HCT116 (cell line): ENCODE data around the gene GLI3. TPM values are rescaled to one million over a fixed set of nuclear protein-coding genes. Genes with fewer than 3 reads are reported as not detected.

Source experiments
- ATAC-seq: fragments of 200-7000 bp; cut with Tn5 transposase; 2 replicates; pipeline ENCODE4 v1.9.1; 2020; ENCODE audit warnings: mild to moderate bottlenecking, moderate library complexity
- BruUV-seq: library from RNA; stranded (reverse); fragments of 400-500 nt; replicated peaks from 2 replicates; lab custom pipeline; 2021; lab: Mats Ljungman, UMichigan
- CTCF ChIA-PET: fragments of 300-600 bp; sonication (Branson Sonifier 250); formaldehyde crosslinking; loops from one replicate; lab custom pipeline; 2021; ENCODE audit warnings: antibody characterized with exemption; lab: Charles Lee
- POLR2A ChIA-PET: fragments of 300-600, 350-600 bp; sonication (Branson Sonifier 250); formaldehyde crosslinking; loops from one replicate; lab custom pipeline; 2021; ENCODE audit warnings: antibody characterized with exemption; lab: Charles Lee
- RAD21 ChIA-PET, 2 experiments: fragments of 300-600 bp; sonication (Branson Sonifier 250); formaldehyde crosslinking; loops; one replicate each; lab custom pipeline; 2023; ENCODE audit warnings: low total read pairs in 2 of 2; ENCODE audit not compliant: uncharacterized antibody in 2 of 2, unreplicated experiment in 2 of 2, low non-redundant PET in 1 of 2; lab: Charles Lee
- DNase-seq: peaks from one replicate; pipeline ENCODE4 v3.0.0-alpha.2; 2010; ENCODE audit warnings: low read depth, low spot score
- H2AFZ ChIP-seq: fragments of 200-600 bp; shearing (Covaris generic), sonication (generic); 2 replicates; pipeline ENCODE4 v1.6.1; 2017; ENCODE audit warnings: low read depth, mixed run types, mixed read lengths, antibody characterized with exemption, low read length; ENCODE audit not compliant: poor library complexity, severe bottlenecking
- H3K27ac ChIP-seq: 2 replicates; pipeline ENCODE4 v1.5.1; 2012; ENCODE audit warnings: low read depth, low read length
- H3K27me3 ChIP-seq: fragments of 200-600 bp; sonication (generic); 2 replicates; pipeline ENCODE4 v1.6.1; 2016; ENCODE audit warnings: mixed run types, low read length, mixed read lengths; ENCODE audit not compliant: insufficient read depth
- H3K36me3 ChIP-seq, 2 experiments: fragments of 200-500 bp in 1 of 2; fragments of 200-600 bp in 1 of 2; sonication (Bioruptor generic) in 1 of 2; sonication (generic) in 1 of 2; 2 replicates each; pipeline versions ENCODE4 v1.5.1 to v1.6.1; 2014 to 2016; ENCODE audit warnings: low read length in 2 of 2, inconsistent platforms in 1 of 2, mixed read lengths in 1 of 2, mixed run types in 1 of 2; ENCODE audit not compliant: insufficient read depth in 2 of 2, control insufficient read depth in 1 of 2
- H3K4me1 ChIP-seq, 2 experiments: fragments of 200-600 bp in 1 of 2; sonication (generic) in 1 of 2; 2 replicates each; pipeline versions ENCODE4 v1.5.1 to v1.6.1; 2012 to 2017; ENCODE audit warnings: low read length in 2 of 2, inconsistent platforms in 1 of 2, mild to moderate bottlenecking in 1 of 2, mixed read lengths in 1 of 2, mixed run types in 1 of 2, moderate library complexity in 1 of 2; ENCODE audit not compliant: insufficient read depth in 2 of 2, control insufficient read depth in 1 of 2
- H3K4me2 ChIP-seq: fragments of 200-600 bp; sonication (generic); 2 replicates; pipeline ENCODE4 v1.6.1; 2017; ENCODE audit warnings: mixed run types, low read length, mixed read lengths
- H3K4me3 ChIP-seq, 2 experiments: fragments of 200-600 bp in 1 of 2; sonication (generic) in 1 of 2; replicated peaks in 1 of 2; 2 replicates each; pipeline ENCODE4 v1.5.1; 2011 to 2016; ENCODE audit warnings: low read length in 2 of 2, control low read depth in 1 of 2, low read depth in 1 of 2, mild to moderate bottlenecking in 1 of 2, mixed read lengths in 1 of 2, mixed run types in 1 of 2
- H3K79me2 ChIP-seq: fragments of 200-600 bp; sonication (generic); 2 replicates; pipeline ENCODE4 v1.6.1; 2017; ENCODE audit warnings: mild to moderate bottlenecking, mixed run types, low read length, moderate library complexity, mixed read lengths; ENCODE audit not compliant: insufficient read depth
- H3K9ac ChIP-seq: fragments of 200-600 bp; sonication (generic); 2 replicates; pipeline ENCODE4 v1.6.1; 2016; ENCODE audit warnings: low read length, mixed read lengths
- H3K9me2 ChIP-seq: fragments of 200-600 bp; sonication (generic), shearing (Covaris generic); 2 replicates; pipeline ENCODE4 v1.6.1; 2017; ENCODE audit warnings: mixed run types, mild to moderate bottlenecking, moderate library complexity; ENCODE audit not compliant: insufficient read depth
- H3K9me3 ChIP-seq, 2 experiments: fragments of 200-500 bp in 1 of 2; fragments of 200-600 bp in 1 of 2; sonication (Bioruptor generic) in 1 of 2; sonication (generic) in 1 of 2; 2 replicates each; pipeline ENCODE4 v1.6.1; 2014 to 2017; ENCODE audit warnings: low read length in 2 of 2, mixed read lengths in 2 of 2, inconsistent platforms in 1 of 2, low read depth in 1 of 2, mild to moderate bottlenecking in 1 of 2, mixed run types in 1 of 2, moderate library complexity in 1 of 2; ENCODE audit not compliant: control insufficient read depth in 1 of 2, insufficient read depth in 1 of 2
- H4K20me1 ChIP-seq: fragments of 200-600 bp; sonication (generic), shearing (Covaris generic); 2 replicates; pipeline ENCODE4 v1.6.1; 2017; ENCODE audit warnings: mixed run types, mild to moderate bottlenecking, moderate library complexity; ENCODE audit not compliant: insufficient read depth
- CEBPB ChIP-seq: IDR thresholded peaks from 2 replicates; pipeline ENCODE4 v1.6.1; 2012; ENCODE audit warnings: low read depth
- CTCF ChIP-seq, 3 experiments: fragments of 200-600 bp in 1 of 3; sonication (generic) in 1 of 3; IDR thresholded peaks in 2 of 3; conservative IDR thresholded peaks in 1 of 3; 2 replicates each; pipeline ENCODE4 v1.5.1; 2012 to 2017; ENCODE audit warnings: low read depth in 2 of 3, low read length in 2 of 3, antibody characterized with exemption in 1 of 3, borderline replicate concordance in 1 of 3, control low read depth in 1 of 3, mild to moderate bottlenecking in 1 of 3, mixed read lengths in 1 of 3, mixed run types in 1 of 3, moderate library complexity in 1 of 3; ENCODE audit not compliant: insufficient read depth in 1 of 3
- ELF1 ChIP-seq: IDR thresholded peaks from 2 replicates; pipeline ENCODE4 v1.6.1; 2012; ENCODE audit warnings: low read depth, borderline replicate concordance
- EZH2phosphoT487 ChIP-seq: fragments of 200-600 bp; IDR thresholded peaks from 2 replicates; pipeline ENCODE4 v1.6.1; 2018; ENCODE audit warnings: antibody characterized with exemption, borderline replicate concordance
- FOSL1 ChIP-seq: IDR thresholded peaks from 2 replicates; pipeline ENCODE4 v1.6.1; 2012; ENCODE audit warnings: low read depth
- JUND ChIP-seq: IDR thresholded peaks from 2 replicates; pipeline ENCODE4 v1.6.1; 2012
- POLR2A ChIP-seq: IDR thresholded peaks from 2 replicates; pipeline ENCODE4 v1.7.0; 2011; ENCODE audit warnings: borderline replicate concordance; ENCODE audit not compliant: insufficient read depth, insufficient read length; ENCODE audit errors: extremely low read depth
- POLR2AphosphoS5 ChIP-seq: IDR thresholded peaks from 2 replicates; pipeline ENCODE4 v1.6.1; 2011; ENCODE audit warnings: mild to moderate bottlenecking, low read depth, low read length, moderate library complexity
- RAD21 ChIP-seq: IDR thresholded peaks from 2 replicates; pipeline ENCODE4 v1.6.1; 2012; ENCODE audit warnings: low read depth, mild to moderate bottlenecking
- SIN3A ChIP-seq: IDR thresholded peaks from 2 replicates; pipeline ENCODE4 v1.6.1; 2012; ENCODE audit warnings: low read depth
- TCF7L2 ChIP-seq: IDR thresholded peaks from 2 replicates; pipeline ENCODE4 v1.7.0; 2011; ENCODE audit warnings: borderline replicate concordance, inconsistent platforms; ENCODE audit not compliant: insufficient read depth, insufficient read length; ENCODE audit errors: extremely low read depth
- ZBTB33 ChIP-seq: IDR thresholded peaks from 2 replicates; pipeline ENCODE4 v1.6.1; 2011; ENCODE audit warnings: mild to moderate bottlenecking, low read length, moderate library complexity; ENCODE audit not compliant: insufficient replicate concordance; ENCODE audit errors: extremely low read depth
- ZFX ChIP-seq: fragments of 450-650 bp; IDR thresholded peaks from 2 replicates; pipeline ENCODE4 v1.6.1; 2017
- intact Hi-C: fragments of 100-400 bp; cut with micrococcal nuclease; formaldehyde crosslinking; loops from 2 replicates; pipeline ENCODE4 v1.10.0; 2022
- total RNA-seq: library from RNA; stranded (reverse); gene quantifications from one replicate; pipeline ENCODE4 v1.2.1, GENCODE V29; 2021; ENCODE audit not compliant: unreplicated experiment
- TF ChIP-seq, protein P1 (sequence below): IDR thresholded peaks from 2 replicates; pipeline ENCODE4 v1.6.1; 2012

GLI3 gene
- total RNA-seq, 1 experiment from 2014 or later, result 0.07 TPM

DNA sequence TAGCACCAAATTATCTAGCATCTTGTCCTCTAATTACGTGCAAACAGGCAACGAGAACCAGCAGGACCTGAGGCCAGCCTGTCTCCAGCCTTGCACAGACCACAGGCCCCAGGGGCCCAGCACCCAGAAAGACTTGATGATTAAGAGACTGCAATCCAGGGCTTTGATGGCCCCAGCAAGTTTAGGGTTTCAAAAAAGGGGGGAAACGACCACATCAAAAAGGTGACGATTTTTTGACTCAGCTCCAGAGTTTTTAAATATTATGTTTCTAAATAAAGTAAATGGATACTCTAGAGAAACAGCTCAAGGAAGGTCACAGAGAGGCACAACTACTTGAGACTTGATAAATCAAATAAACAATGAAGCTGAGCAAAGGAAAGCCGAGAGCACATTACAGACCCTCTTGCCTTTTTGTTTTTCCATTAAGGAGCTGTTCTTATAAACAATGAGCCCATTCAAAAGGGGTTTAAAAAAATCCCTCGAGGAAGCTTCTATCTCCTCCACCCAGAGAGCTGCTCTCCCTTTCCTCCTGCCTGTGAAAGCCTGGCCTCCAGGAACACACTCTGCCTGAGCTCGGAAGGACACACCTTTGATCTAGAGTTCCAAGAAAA lies 44.1 kb downstream of the GLI3 start:
- no peak for TF ChIP-seq RAD21
- TF ChIP-seq CEBPB, result no peak
- TF ChIP-seq ELF1, result no peak
- no peak for TF ChIP-seq CTCF (IDR thresholded peaks at IDR 0.05 in 2 of 3, conservative IDR thresholded peaks at IDR 0.05 in 1 of 3; ENCODE audit: borderline replicate concordance in 1 of 3, insufficient read depth in 1 of 3, low read depth in 2 of 3, low read length in 2 of 3)
- no peak for TF ChIP-seq ZBTB33
- no peak for TF ChIP-seq EZH2phosphoT487
- no peak for TF ChIP-seq TCF7L2
- TF ChIP-seq, protein P1, sequence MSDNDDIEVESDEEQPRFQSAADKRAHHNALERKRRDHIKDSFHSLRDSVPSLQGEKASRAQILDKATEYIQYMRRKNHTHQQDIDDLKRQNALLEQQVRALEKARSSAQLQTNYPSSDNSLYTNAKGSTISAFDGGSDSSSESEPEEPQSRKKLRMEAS, result no peak
- TF ChIP-seq POLR2A, result no peak
- TF ChIP-seq FOSL1, result no peak
- no peak for TF ChIP-seq POLR2AphosphoS5
- TF ChIP-seq JUND, result no peak
- TF ChIP-seq ZFX, result no peak
- no peak for TF ChIP-seq SIN3A
- Histone ChIP-seq H3K27ac (no peak overlapping the region), H3K36me3 (no peaks in the 10 kb centered on the region), H3K4me3 (no peak overlapping the region), H3K4me1 (no peaks in the 10 kb centered on the region), H2AFZ (no peak overlapping the region), H3K79me2 (no peaks in the 10 kb centered on the region), H4K20me1 (no peaks in the 10 kb centered on the region), H3K4me2 (no peak overlapping the region), H3K9me2 (no peaks in the 10 kb centered on the region), H3K27me3 (no peaks in the 10 kb centered on the region), H3K9ac (no peak overlapping the region), H3K9me3 (no peaks in the 10 kb centered on the region)
- no peak for DNase-seq
- no TSS peak for BruUV-seq
- CTCF ChIA-PET, result no interaction called here
- intact Hi-C loops, result no loop called here
- RAD21 ChIA-PET, result no interaction called here
- ATAC-seq, result no peak
- POLR2A ChIA-PET, result no interaction called here
